ENCODE measurements around the gene TNFRSF6B.

DNA sequence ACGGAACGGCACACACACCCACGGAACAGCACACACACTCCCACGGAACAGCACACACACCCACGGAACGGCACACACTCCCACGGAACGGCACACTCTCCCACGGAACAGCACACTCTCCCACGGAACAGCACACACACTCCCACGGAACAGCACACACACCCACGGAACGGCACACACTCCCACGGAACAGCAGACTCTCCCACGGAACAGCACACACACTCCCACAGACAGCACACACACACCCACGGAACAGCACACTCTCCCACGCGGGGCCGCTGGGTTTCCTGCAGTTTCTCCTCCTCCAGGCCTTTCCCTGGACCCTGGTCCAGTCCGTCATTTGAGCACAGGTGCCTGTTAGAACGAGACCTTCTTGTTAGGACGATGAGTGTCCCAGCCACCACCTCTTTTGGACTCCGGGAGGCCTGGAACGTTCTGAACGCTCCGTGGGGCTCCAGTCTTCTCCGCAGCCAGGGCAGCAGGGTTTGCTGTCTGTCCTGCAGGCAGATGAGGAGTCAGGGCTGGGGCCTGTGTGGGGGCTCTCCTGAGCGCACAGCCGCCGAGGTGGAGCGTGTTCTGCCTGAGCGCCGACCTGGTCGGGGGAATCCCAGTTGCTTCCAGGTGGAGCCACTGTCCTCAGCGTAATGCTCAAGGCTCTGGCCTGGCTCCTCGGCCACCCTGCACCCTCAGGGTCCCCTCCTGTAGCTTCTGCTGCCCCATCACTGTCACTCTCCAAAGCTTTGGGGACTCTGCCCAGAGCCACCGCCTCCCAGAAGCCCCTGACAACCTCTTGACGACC lies 17.6 kb upstream of the TNFRSF6B start:
- no peak for TF ChIP-seq CTCF (conservative IDR thresholded peaks at IDR 0.05; ENCODE audit: low read length)
- TF ChIP-seq EZH2phosphoT487 (IDR thresholded peaks at IDR 0.05; ENCODE audit: borderline replicate concordance), result no peak

All from Loucy (cell line).